PC-3 (cell line): ENCODE results near the gene PIGV. TPM values are rescaled to one million over a fixed set of nuclear protein-coding genes. Genes with fewer than 3 reads are reported as not detected.

ENCODE experiments used
- ATAC-seq: fragments of 200-7000 bp; cut with Tn5 transposase; 2 replicates; pipeline ENCODE4 v1.9.1; 2020; ENCODE audit warnings: mild to moderate bottlenecking, moderate library complexity
- BruUV-seq: library from RNA; stranded (reverse); fragments of 400-500 nt; replicated peaks from 2 replicates; lab custom pipeline; 2021; lab: Mats Ljungman, UMichigan
- CTCF ChIA-PET: fragments of 300-600 bp; sonication (Branson Sonifier 250); formaldehyde crosslinking; loops from one replicate; lab custom pipeline; 2022; ENCODE audit warnings: antibody characterized with exemption; lab: Charles Lee
- POLR2A ChIA-PET: fragments of 300-600 bp; sonication (Branson Sonifier 250); formaldehyde crosslinking; loops from one replicate; lab custom pipeline; 2022; ENCODE audit warnings: antibody characterized with exemption; ENCODE audit not compliant: unreplicated experiment; lab: Charles Lee
- DNase-seq: peaks from one replicate; pipeline ENCODE4 v3.0.0-alpha.2; 2015
- H2AFZ ChIP-seq: fragments of 300-600 bp; sonication (generic); 2 replicates; pipeline ENCODE4 v1.6.0; 2016; ENCODE audit warnings: antibody characterized with exemption, low read length
- H3F3A ChIP-seq: fragments of 300-600 bp; sonication (generic); one replicate; pipeline ENCODE4 v1.6.0; 2017; ENCODE audit warnings: antibody characterized with exemption, low read length, control low read depth, mild to moderate bottlenecking; ENCODE audit not compliant: unreplicated experiment
- H3K27ac ChIP-seq: fragments of 300-600 bp; sonication (generic); 2 replicates; pipeline ENCODE4 v1.5.1; 2016; ENCODE audit warnings: mild to moderate bottlenecking, low read length
- H3K27me3 ChIP-seq: fragments of 300-600 bp; sonication (generic); 2 replicates; pipeline ENCODE4 v1.6.1; 2016; ENCODE audit warnings: low read length, mixed read lengths
- H3K36me3 ChIP-seq: fragments of 300-600 bp; sonication (generic); 2 replicates; pipeline ENCODE4 v1.6.1; 2016; ENCODE audit warnings: low read depth, mixed run types, low read length, mixed read lengths
- H3K4me1 ChIP-seq: fragments of 300-600 bp; sonication (generic); 2 replicates; pipeline ENCODE4 v1.5.1; 2016; ENCODE audit warnings: low read length; ENCODE audit not compliant: insufficient read depth
- H3K4me2 ChIP-seq: fragments of 300-600 bp; sonication (generic); 2 replicates; pipeline ENCODE4 v1.6.0; 2016; ENCODE audit warnings: low read length
- H3K4me3 ChIP-seq: fragments of 300-600 bp; sonication (generic); 2 replicates; pipeline ENCODE4 v1.5.1; 2016; ENCODE audit warnings: mild to moderate bottlenecking, low read length, mixed read lengths
- H3K79me2 ChIP-seq: fragments of 300-600 bp; sonication (generic); 2 replicates; pipeline ENCODE4 v1.6.1; 2017; ENCODE audit warnings: low read length, mixed read lengths
- H3K9ac ChIP-seq: fragments of 300-600 bp; sonication (generic); 2 replicates; pipeline ENCODE4 v1.6.0; 2016; ENCODE audit warnings: mild to moderate bottlenecking, low read length
- H3K9me2 ChIP-seq: fragments of 300-600 bp; sonication (generic); replicated peaks from 2 replicates; pipeline ENCODE4 v1.6.1; 2016; ENCODE audit warnings: mixed run types, low read length, mixed read lengths
- H3K9me3 ChIP-seq: fragments of 300-600 bp; sonication (generic); 2 replicates; pipeline ENCODE4 v1.6.1; 2016; ENCODE audit warnings: low read length, mixed read lengths
- H4K20me1 ChIP-seq: fragments of 300-600 bp; sonication (generic); 2 replicates; pipeline ENCODE4 v1.6.1; 2016; ENCODE audit warnings: low read length, mixed read lengths
- EZH2 ChIP-seq: fragments of 300-600 bp; sonication (generic); IDR thresholded peaks from one replicate; pipeline ENCODE4 v1.6.1; 2017; ENCODE audit warnings: antibody characterized with exemption, mild to moderate bottlenecking, low read length; ENCODE audit not compliant: unreplicated experiment
- EZH2phosphoT487 ChIP-seq: fragments of 300-600 bp; sonication (generic); IDR thresholded peaks from 2 replicates; pipeline ENCODE4 v1.6.1; 2018; ENCODE audit warnings: mild to moderate bottlenecking, antibody characterized with exemption, low read length, borderline replicate concordance
- intact Hi-C: fragments of 100-400 bp; cut with micrococcal nuclease; formaldehyde crosslinking; loops from 2 replicates; pipeline ENCODE4 v1.9.0; 2023
- total RNA-seq: library from RNA; depleted of rRNA; stranded (reverse); fragments of >200 nt; gene quantifications from 2 replicates; pipeline ENCODE4 v1.2.3, GENCODE V29; 2014
- TF ChIP-seq, protein P1 (sequence below): fragments of 300-600 bp; sonication (generic); conservative IDR thresholded peaks from 2 replicates; pipeline ENCODE4 v1.5.1; 2017; ENCODE audit warnings: antibody characterized with exemption, low read depth, mild to moderate bottlenecking, low read length

The PIGV gene
- total RNA-seq, 1 experiment from 2014 or later, result 6.0 TPM

DNA sequence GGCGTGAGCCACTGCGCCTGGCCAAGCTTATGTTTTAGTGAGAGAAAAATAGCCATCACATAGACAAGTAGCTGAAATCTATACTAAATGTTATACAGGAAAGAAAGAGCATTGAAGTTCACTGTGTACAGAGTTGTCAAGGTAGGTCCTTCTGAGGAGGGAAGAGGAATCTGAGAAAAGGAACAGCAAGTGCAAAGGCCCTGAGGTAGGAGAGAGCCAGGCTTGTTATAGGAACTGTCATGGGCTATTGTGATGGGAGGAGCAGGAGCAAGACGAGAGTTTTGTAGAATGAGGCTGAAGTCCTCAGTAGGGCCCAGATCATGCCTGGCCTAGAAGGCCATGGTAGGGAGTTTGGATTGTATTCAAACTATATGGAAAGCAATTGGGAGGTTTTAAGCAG is 43.3 kb downstream of the PIGV start:
- Histone ChIP-seq H3K27me3 (no peaks in the 10 kb centered on the region), H3K4me2 (peak overlapping the region; percentile 49; the same call in 1 of the 2 replicates), H3K36me3 (peaks cover 29% of the 10 kb centered on the region), H4K20me1 (no peaks in the 10 kb centered on the region), H3K4me3 (no peak overlapping the region), H3K79me2 (peaks cover 55% of the 10 kb centered on the region), H3F3A (no peaks in the 10 kb centered on the region), H2AFZ (no peak overlapping the region), H3K9me2 (no peaks in the 10 kb centered on the region), H3K4me1 (peaks cover 24% of the 10 kb centered on the region), H3K9ac (no peak overlapping the region), H3K9me3 (no peaks in the 10 kb centered on the region), H3K27ac (peak overlapping the region; percentile 44; the same call in 1 of the 2 replicates)
- intact Hi-C loops, result no loop called here
- no peak for ATAC-seq
- BruUV-seq, result no TSS peak
- TF ChIP-seq, protein P1, sequence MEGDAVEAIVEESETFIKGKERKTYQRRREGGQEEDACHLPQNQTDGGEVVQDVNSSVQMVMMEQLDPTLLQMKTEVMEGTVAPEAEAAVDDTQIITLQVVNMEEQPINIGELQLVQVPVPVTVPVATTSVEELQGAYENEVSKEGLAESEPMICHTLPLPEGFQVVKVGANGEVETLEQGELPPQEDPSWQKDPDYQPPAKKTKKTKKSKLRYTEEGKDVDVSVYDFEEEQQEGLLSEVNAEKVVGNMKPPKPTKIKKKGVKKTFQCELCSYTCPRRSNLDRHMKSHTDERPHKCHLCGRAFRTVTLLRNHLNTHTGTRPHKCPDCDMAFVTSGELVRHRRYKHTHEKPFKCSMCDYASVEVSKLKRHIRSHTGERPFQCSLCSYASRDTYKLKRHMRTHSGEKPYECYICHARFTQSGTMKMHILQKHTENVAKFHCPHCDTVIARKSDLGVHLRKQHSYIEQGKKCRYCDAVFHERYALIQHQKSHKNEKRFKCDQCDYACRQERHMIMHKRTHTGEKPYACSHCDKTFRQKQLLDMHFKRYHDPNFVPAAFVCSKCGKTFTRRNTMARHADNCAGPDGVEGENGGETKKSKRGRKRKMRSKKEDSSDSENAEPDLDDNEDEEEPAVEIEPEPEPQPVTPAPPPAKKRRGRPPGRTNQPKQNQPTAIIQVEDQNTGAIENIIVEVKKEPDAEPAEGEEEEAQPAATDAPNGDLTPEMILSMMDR, result no peak
- TF ChIP-seq EZH2 (no peak), EZH2phosphoT487 (no peak)
- ChIA-PET POLR2A (no interaction called here), CTCF (no interaction called here)
- DNase-seq, result no peak

DNA sequence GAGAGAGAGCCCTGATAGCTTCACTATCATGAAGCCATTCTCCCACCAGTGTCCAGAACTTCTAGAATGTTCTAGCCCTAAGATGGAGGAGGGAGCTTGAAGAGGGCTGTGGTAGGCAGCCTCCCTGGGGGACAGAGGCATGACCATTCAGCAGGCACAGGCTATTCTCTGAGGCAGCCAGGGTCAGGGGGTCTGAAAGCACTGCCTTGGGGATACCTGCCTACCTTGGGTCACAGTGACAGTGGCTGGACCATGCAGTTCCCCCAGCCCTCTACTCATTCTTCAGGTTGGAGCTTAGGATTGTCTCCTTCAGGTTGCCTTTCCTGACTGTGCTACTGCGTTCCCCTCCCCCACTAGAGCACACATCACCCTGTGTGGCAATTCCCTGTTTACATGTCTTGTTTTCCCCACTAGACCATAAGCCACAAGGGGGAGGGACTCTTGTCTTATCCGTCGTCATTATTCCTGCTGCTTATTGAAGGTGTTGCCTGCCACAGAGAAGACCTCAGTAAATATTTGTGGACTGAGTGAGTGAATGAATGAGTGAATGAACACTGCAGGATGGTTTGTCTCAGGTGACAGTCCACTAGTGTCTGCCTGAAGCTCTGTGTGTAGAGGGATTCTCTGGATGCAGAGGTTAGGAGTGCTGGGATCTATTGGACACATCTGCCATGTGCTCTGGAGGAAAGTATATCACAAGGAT is 43.9 kb downstream of the PIGV start:
- H3K4me3 ChIP-seq, result no peak overlapping the region
- H3K9me3 ChIP-seq, result no peaks in the 10 kb centered on the region
- intact Hi-C loops, result no loop called here
- BruUV-seq, result no TSS peak
- H2AFZ ChIP-seq, result no peak overlapping the region
- H4K20me1 ChIP-seq, result no peaks in the 10 kb centered on the region
- no peak for TF ChIP-seq EZH2
- no peaks in the 10 kb centered on the region for H3K27me3 ChIP-seq
- no peaks in the 10 kb centered on the region for H3K9me2 ChIP-seq
- H3K4me1 ChIP-seq, result peaks cover 21% of the 10 kb centered on the region
- ChIA-PET CTCF (no interaction called here), POLR2A (interaction anchor here (0.5 kb wide), 1 partner anchor 21 kb away, joined by 4 read pairs; no protein-coding TSS in a partner anchor)
- H3K9ac ChIP-seq, result no peak overlapping the region
- H3K4me2 ChIP-seq, result peak overlapping the region; percentile 49
- peak overlapping the region; percentile 44 for H3K27ac ChIP-seq
- H3F3A ChIP-seq, result no peaks in the 10 kb centered on the region
- DNase-seq, result peak; percentile 72
- peak; percentile 37 for ATAC-seq
- peaks cover 55% of the 10 kb centered on the region for H3K79me2 ChIP-seq
- peaks cover 30% of the 10 kb centered on the region for H3K36me3 ChIP-seq

DNA sequence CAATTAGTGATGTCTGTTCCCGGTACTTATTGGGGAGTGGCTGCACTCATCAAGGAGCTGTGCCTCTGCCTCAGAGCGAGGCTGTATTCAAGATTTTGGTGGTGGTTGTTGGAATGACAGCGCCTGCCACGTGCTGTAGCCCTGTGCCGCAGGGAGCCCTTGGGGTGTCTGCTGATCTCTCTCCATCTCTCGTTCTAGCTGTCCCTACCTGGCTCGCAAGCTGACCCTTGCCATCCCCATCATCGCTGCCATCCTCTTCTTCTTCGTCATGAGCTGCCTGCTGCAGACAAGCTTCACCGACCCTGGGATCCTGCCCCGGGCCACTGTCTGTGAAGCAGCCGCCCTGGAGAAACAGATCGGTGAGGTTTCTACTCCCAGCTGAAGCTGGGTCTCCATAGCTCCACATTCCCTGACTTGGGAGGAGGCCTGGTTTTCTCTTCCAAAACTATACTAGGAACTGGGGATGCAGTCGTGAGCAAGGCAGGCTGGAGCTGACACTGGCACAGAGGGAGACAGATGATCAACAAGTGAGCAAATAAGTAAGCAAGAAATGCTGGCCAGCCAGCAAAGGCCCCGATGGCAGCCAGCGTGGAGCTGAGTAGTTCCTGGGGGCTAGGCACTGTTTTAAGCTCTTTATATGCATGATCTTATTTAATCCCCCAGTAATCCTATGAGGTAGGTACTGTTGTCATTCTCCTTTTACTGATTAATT is 44.7 kb downstream of the PIGV start:
- ChIA-PET CTCF (no interaction called here), POLR2A (no interaction called here)
- intact Hi-C loops, result no loop called here
- peaks cover 30% of the 10 kb centered on the region for H3K36me3 ChIP-seq
- TF ChIP-seq EZH2 (no peak), EZH2phosphoT487 (no peak)
- TF ChIP-seq, protein P1, result no peak
- H3K4me2 ChIP-seq, result no peak overlapping the region
- H3K4me1 ChIP-seq, result peaks cover 21% of the 10 kb centered on the region
- peaks cover 49% of the 10 kb centered on the region for H3K79me2 ChIP-seq
- no peaks in the 10 kb centered on the region for H3F3A ChIP-seq
- H3K9ac ChIP-seq, result no peak overlapping the region
- peak overlapping the region; percentile 18 for H3K27ac ChIP-seq
- no peak for DNase-seq
- ATAC-seq, result no peak
- no peaks in the 10 kb centered on the region for H4K20me1 ChIP-seq
- no peak overlapping the region for H3K4me3 ChIP-seq
- no peaks in the 10 kb centered on the region for H3K9me3 ChIP-seq
- H3K27me3 ChIP-seq, result no peaks in the 10 kb centered on the region
- no peak overlapping the region for H2AFZ ChIP-seq
- H3K9me2 ChIP-seq, result no peaks in the 10 kb centered on the region
- no TSS peak for BruUV-seq
